Suprapubic skin (tissue), 4 donors: ENCODE measurements around the gene GALNT13. TPM values are rescaled to one million over a fixed set of nuclear protein-coding genes. Genes with fewer than 3 reads are reported as not detected.

ENCODE experiments used
- DNase-seq, 2 donors: peaks; one replicate each; pipeline ENCODE4 v3.0.0-alpha.2; 2019; ENCODE audit warnings: low spot score in 2 of 2
- H3K27ac ChIP-seq: fragments of 200-600 bp; sonication (generic); one replicate; pipeline ENCODE4 v1.5.1; 2019
- H3K27me3 ChIP-seq: fragments of 200-600 bp; sonication (generic); one replicate; pipeline ENCODE4 v1.5.1; 2019
- H3K36me3 ChIP-seq: fragments of 200-600 bp; sonication (generic); one replicate; pipeline ENCODE4 v1.5.1; 2019
- H3K4me1 ChIP-seq: fragments of 200-600 bp; sonication (generic); one replicate; pipeline ENCODE4 v1.5.1; 2019
- H3K4me3 ChIP-seq: fragments of 200-600 bp; sonication (generic); one replicate; pipeline ENCODE4 v1.5.1; 2019; ENCODE audit warnings: mild to moderate bottlenecking
- H3K9me3 ChIP-seq: fragments of 200-600 bp; sonication (generic); one replicate; pipeline ENCODE4 v1.5.1; 2019
- CTCF ChIP-seq, 2 donors: fragments of 200-600 bp in 1 of 2; fragments of 450-650 bp in 1 of 2; sonication (generic) in 1 of 2; IDR thresholded peaks; one replicate each; pipeline ENCODE4 v1.5.1; 2016 to 2019; ENCODE audit warnings: antibody characterized with exemption in 2 of 2, mild to moderate bottlenecking in 1 of 2, moderate library complexity in 1 of 2
- EP300 ChIP-seq: sonication (generic); formaldehyde crosslinking; IDR thresholded peaks from one replicate; pipeline ENCODE4 v1.6.1; 2017; ENCODE audit warnings: antibody characterized with exemption
- POLR2A ChIP-seq, 2 donors: fragments of 450-650 bp; IDR thresholded peaks; one replicate each; pipeline ENCODE4 v1.6.1; 2017; ENCODE audit warnings: antibody characterized with exemption in 2 of 2, mild to moderate bottlenecking in 2 of 2, moderate library complexity in 2 of 2
- POLR2AphosphoS5 ChIP-seq, 3 donors: sonication (generic); formaldehyde crosslinking; IDR thresholded peaks; one replicate each; pipeline ENCODE4 v1.6.1; 2017; ENCODE audit warnings: antibody characterized with exemption in 3 of 3
- WGBS: methylation state at CpG from one replicate; pipeline ENCODE4 v1.1.5; 2018; 5-methylcytosine and 5-hydroxymethylcytosine counted together
- total RNA-seq, 4 donors: library from RNA; depleted of rRNA; stranded (reverse); fragments of >200 nt; gene quantifications; one replicate each; pipeline ENCODE4 v1.1.0, GENCODE V29; 2016

The GALNT13 gene
- total RNA-seq, 4 donors from 2014 or later: 0.19 to 0.97 (median 0.54) TPM

- Histone ChIP-seq H3K4me3 (no peak overlapping the region), H3K4me1 (peaks cover 11% of the 10 kb centered on the region), H3K27ac (no peak overlapping the region), H3K36me3 (no peaks in the 10 kb centered on the region), H3K27me3 (peaks cover 33% of the 10 kb centered on the region), H3K9me3 (no peaks in the 10 kb centered on the region)
- DNase-seq: no peak
- 81% methylated on average over 2 of the region's 2 CpGs for WGBS
- TF ChIP-seq POLR2AphosphoS5 (IDR thresholded peaks at IDR 0.05): no peak
- no peak for TF ChIP-seq POLR2A (IDR thresholded peaks at IDR 0.05)
- no peak for TF ChIP-seq CTCF (IDR thresholded peaks at IDR 0.05)
- no peak for TF ChIP-seq EP300
Observed at GRCh38 chr2:153875801-153876466, 4.2 kb downstream of the GALNT13 start.

- WGBS: 73% methylated on average over 2 of the region's 2 CpGs
- no peaks in the 10 kb centered on the region for H3K27me3 ChIP-seq
Observed at GRCh38 chr2:153880926-153881325, 9.2 kb downstream of the GALNT13 start.

GRCh38 chr2:153886833-153887232 lies 15.1 kb downstream of the GALNT13 start:
- H3K4me1 ChIP-seq: no peaks in the 10 kb centered on the region
- H3K9me3 ChIP-seq: no peaks in the 10 kb centered on the region
- H3K36me3 ChIP-seq: no peaks in the 10 kb centered on the region
- TF ChIP-seq POLR2A (IDR thresholded peaks at IDR 0.05): no peak
- no peak overlapping the region for H3K4me3 ChIP-seq
- DNase-seq: no peak
- no peak overlapping the region for H3K27ac ChIP-seq
- no peaks in the 10 kb centered on the region for H3K27me3 ChIP-seq

More at GRCh38 chr2:153880926-153881325, 9.2 kb downstream of the GALNT13 start:
- no peak for DNase-seq
- TF ChIP-seq EP300: no peak
- H3K4me3 ChIP-seq: no peak overlapping the region
- no peaks in the 10 kb centered on the region for H3K36me3 ChIP-seq
- no peaks in the 10 kb centered on the region for H3K4me1 ChIP-seq
- no peak overlapping the region for H3K27ac ChIP-seq
- H3K9me3 ChIP-seq: no peaks in the 10 kb centered on the region

GRCh38 chr2:153890576-153890975 lies 18.9 kb downstream of the GALNT13 start:
- Histone ChIP-seq H3K27ac (no peak overlapping the region), H3K36me3 (no peaks in the 10 kb centered on the region), H3K9me3 (no peaks in the 10 kb centered on the region), H3K4me1 (no peaks in the 10 kb centered on the region), H3K4me3 (no peak overlapping the region), H3K27me3 (no peaks in the 10 kb centered on the region)
- TF ChIP-seq EP300 (no peak), POLR2A (IDR thresholded peaks at IDR 0.05) (no peak), CTCF (IDR thresholded peaks at IDR 0.05) (no peak), POLR2AphosphoS5 (IDR thresholded peaks at IDR 0.05) (no peak)
- DNase-seq: no peak
- WGBS: 33% methylated on average over 1 of the region's 1 CpG

- H3K4me1 ChIP-seq: no peaks in the 10 kb centered on the region
- TF ChIP-seq CTCF (IDR thresholded peaks at IDR 0.05) (no peak), POLR2AphosphoS5 (IDR thresholded peaks at IDR 0.05) (no peak), EP300 (no peak), POLR2A (IDR thresholded peaks at IDR 0.05) (no peak)
- no peak overlapping the region for H3K27ac ChIP-seq
Observed at GRCh38 chr2:153891051-153891450, 19.3 kb downstream of the GALNT13 start.

GRCh38 chr2:153912798-153913396 lies 41.2 kb downstream of the GALNT13 start:
- Histone ChIP-seq H3K4me1 (no peaks in the 10 kb centered on the region), H3K9me3 (peaks cover 5% of the 10 kb centered on the region), H3K4me3 (no peak overlapping the region), H3K27ac (no peak overlapping the region), H3K36me3 (no peaks in the 10 kb centered on the region), H3K27me3 (no peaks in the 10 kb centered on the region)
- no peak for DNase-seq
- 95% methylated on average over 2 of the region's 3 CpGs for WGBS
- TF ChIP-seq POLR2A (IDR thresholded peaks at IDR 0.05) (no peak), EP300 (no peak), POLR2AphosphoS5 (IDR thresholded peaks at IDR 0.05) (no peak), CTCF (IDR thresholded peaks at IDR 0.05) (no peak)

More at GRCh38 chr2:153891051-153891450, 19.3 kb downstream of the GALNT13 start:
- Histone ChIP-seq H3K9me3 (no peaks in the 10 kb centered on the region), H3K36me3 (no peaks in the 10 kb centered on the region), H3K27me3 (no peaks in the 10 kb centered on the region), H3K4me3 (no peak overlapping the region)
- no peak for DNase-seq
